ENCODE measurements around the gene DONSON.

The DONSON gene

DNA sequence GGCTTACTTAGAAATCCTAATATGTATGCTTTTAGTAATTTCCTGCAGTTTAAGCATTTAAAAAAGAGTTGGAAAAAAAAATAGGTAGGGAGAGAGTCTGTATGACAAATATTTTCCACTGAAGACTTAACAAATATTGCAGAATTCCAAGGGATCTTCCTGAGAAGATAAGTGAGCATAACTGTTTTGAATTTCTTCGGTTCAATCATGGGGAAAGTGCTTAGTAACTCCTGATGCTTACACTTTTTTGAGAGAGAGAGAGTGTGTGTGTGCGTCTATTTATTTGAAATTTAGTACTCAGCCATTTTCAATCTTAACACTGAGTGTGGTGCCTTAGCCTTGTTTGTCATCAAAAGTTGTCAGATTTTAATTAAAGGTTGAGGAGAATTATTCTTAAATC is 27.1 kb downstream of the DONSON start:
- no peak for DNase-seq

DNA sequence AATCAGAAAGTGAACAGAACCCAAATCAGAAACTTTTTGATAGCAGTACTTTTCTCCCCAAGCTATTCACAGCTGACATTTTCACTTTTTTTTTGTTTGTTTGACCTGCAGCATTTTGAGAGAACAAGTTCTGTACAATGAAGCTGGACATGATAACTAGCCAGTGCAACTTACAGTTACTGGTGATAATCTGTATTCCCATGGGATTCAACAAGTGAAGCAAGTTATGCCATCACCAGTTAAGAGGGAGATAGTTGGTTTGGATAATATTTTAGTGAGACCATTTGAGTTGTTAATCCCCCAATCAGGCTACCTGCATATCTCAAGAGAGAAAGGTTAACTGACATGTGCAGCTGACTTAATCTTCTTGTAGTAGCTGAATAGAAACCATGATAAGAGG is 27.5 kb downstream of the DONSON start:
- DNase-seq: no peak

DNA sequence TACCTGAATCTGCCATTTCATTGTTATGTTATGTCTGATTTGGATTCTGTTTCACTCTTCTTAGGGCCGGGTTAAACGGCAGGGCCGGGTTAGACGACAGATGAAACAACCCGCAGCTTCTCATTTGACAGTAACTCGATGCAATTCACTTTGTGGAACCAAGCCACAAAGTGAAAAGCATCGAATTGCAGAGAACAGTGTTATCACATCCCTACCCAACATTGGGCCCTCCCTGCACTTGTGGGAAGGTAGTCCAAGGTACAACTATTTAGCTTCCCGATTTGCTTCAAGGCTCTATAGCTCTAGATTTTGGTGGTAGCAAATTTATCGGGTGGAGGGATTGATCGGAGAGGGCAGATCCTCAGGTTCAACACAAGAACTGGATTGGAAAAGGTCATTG is 28.7 kb downstream of the DONSON start:
- DNase-seq: no peak

DNA sequence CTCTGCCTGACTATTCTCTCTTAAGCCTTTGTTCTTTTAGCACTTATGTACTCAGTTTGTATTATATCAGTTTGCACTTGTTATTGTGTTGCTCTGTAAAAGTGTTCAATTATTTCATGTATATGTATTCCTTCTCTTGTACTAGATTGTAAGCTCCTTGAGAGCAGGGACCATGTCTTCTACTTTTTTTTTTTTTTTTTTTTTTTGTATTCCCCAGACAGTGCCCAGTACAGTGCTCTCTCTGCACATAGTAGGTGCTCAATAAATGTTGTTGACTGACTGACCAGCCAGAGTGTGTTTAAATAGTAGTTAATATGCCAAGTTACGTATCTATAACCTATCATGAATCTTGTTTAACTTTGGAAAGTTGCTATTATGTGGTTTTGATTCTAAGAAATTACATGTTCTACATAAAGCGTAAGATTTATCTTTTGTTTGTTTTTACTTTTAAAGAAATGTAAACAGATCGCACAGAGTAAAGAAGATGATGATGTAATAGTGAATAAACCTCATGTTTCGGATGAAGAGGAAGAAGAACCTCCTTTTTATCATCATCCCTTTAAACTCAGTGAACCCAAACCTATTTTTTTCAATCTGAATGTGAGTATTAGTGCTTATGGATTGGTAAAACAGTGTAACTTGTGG is 29.6 kb downstream of the DONSON start:
- DNase-seq: no peak

DNA sequence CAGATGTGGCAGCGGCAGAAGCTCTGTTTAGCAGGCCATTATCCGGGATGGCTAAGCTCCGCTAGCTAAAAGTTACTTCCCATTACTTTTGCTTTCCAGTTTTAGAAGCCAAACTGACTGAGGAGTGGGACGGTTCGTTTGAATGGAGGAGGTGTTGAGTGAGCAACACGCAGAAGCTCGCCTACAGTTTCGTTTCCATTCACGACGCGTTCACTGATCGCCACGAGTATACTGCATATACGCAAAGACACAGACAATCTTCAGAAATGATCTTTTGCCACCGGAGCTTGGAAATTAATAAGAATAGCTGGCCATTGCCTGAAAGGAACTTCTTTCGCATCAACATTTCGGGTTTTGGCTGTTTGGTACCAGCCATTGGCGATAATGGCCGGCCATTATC is 31.0 kb downstream of the DONSON start:
- DNase-seq: no peak

DNA sequence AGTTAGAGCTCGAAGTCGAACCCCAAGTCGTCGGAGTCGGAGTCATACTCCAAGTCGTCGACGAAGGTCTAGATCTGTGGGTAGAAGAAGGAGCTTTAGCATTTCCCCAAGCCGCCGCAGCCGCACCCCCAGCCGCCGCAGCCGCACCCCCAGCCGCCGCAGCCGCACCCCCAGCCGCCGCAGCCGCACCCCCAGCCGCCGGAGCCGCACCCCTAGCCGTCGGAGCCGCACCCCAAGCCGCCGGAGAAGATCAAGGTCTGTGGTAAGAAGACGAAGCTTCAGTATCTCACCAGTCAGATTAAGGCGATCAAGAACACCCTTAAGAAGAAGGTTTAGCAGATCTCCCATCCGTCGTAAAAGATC is 33.5 kb downstream of the DONSON start:
- DNase-seq: no peak

DNA sequence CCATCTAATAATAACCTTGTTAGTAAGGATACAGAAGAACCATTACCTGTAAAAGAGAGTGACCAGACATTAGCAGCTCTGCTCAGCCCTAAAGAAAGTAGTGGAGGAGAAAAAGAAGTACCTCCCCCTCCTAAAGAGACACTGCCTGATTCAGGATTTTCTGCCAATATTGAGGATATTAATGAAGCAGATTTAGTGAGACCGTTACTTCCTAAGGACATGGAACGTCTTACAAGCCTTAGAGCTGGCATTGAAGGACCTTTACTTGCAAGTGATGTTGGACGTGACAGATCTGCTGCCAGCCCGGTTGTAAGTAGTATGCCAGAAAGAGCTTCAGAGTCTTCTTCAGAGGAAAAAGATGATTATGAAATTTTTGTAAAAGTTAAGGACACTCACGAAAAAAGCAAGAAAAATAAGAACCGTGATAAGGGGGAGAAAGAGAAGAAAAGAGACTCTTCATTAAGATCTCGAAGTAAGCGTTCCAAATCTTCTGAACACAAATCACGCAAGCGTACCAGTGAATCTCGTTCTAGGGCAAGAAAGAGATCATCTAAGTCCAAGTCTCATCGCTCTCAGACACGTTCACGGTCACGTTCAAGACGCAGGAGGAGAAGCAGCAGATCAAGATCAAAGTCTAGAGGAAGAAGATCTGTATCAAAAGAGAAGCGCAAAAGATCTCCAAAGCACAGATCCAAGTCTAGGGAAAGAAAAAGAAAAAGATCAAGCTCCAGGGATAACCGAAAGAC is 34.1 kb downstream of the DONSON start:
- no peak for DNase-seq

DNA sequence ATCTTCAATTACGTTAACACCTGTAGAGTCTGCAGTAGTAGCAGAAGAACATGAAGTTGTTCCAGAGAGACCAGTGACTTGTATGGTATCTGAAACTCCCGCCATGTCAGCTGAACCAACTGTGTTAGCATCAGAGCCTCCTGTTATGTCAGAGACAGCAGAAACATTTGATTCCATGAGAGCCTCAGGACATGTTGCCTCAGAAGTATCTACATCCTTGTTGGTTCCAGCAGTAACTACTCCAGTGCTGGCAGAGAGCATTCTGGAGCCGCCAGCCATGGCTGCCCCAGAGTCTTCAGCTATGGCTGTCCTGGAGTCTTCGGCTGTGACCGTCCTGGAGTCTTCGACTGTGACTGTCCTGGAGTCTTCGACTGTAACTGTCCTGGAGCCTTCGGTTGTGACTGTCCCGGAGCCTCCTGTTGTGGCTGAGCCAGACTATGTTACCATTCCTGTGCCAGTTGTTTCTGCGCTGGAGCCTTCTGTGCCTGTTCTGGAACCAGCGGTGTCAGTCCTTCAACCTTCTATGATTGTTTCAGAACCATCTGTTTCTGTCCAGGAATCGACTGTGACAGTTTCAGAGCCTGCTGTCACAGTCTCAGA is 35.4 kb downstream of the DONSON start:
- no peak for DNase-seq

DNA sequence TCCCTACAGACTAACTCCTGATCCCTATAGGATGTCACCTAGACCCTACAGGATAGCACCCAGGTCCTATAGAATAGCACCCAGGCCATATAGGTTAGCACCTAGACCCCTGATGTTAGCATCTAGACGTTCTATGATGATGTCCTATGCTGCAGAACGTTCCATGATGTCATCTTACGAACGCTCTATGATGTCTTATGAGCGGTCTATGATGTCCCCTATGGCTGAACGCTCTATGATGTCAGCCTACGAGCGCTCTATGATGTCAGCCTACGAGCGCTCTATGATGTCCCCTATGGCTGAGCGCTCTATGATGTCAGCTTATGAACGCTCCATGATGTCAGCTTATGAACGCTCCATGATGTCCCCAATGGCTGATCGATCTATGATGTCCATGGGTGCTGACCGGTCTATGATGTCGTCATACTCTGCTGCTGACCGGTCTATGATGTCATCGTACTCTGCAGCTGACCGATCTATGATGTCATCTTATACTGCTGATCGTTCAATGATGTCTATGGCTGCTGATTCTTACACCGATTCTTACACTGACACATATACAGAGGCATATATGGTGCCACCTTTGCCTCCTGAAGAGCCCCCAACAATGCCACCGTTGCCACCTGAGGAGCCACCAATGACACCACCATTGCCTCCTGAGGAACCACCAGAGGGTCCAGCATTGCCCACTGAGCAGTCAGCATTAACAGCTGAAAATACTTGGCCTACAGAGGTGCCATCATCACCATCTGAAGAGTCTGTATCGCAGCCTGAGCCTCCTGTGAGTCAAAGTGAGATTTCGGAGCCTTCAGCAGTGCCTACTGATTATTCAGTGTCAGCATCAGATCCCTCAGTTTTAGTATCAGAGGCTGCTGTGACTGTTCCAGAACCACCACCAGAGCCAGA is 36.1 kb downstream of the DONSON start:
- no peak for DNase-seq

DNA sequence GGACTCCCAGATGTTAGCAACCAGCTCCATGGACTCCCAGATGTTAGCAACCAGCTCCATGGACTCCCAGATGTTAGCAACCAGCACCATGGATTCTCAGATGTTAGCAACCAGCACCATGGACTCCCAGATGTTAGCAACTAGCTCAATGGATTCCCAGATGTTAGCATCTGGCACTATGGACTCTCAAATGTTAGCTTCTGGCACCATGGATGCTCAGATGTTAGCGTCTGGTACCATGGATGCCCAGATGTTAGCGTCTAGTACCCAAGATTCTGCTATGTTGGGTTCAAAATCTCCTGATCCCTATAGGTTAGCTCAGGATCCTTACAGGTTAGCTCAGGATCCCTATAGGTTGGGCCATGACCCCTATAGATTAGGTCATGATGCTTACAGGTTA is 36.8 kb downstream of the DONSON start:
- DNase-seq: no peak

DNA sequence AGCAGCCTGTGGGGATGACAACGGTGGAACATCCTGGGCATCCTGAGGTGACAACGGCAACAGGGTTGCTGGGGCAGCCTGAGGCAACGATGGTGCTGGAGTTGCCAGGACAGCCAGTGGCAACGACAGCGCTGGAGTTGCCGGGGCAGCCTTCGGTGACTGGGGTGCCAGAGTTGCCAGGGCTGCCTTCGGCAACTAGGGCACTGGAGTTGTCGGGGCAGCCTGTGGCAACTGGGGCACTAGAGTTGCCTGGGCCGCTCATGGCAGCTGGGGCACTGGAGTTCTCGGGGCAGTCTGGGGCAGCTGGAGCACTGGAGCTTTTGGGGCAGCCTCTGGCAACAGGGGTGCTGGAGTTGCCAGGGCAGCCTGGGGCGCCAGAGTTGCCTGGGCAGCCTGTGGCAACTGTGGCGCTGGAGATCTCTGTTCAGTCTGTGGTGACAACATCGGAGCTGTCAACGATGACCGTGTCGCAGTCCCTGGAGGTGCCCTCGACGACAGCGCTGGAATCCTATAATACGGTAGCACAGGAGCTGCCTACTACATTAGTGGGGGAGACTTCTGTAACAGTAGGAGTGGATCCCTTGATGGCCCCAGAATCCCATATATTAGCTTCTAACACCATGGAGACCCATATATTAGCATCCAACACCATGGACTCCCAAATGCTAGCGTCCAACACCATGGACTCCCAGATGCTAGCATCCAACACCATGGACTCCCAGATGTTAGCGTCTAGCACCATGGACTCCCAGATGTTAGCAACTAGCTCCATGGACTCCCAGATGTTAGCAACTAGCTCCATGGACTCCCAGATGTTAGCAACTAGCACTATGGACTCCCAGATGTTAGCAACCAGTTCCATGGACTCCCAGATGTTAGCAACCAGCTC is 37.5 kb downstream of the DONSON start:
- no peak for DNase-seq

DNA sequence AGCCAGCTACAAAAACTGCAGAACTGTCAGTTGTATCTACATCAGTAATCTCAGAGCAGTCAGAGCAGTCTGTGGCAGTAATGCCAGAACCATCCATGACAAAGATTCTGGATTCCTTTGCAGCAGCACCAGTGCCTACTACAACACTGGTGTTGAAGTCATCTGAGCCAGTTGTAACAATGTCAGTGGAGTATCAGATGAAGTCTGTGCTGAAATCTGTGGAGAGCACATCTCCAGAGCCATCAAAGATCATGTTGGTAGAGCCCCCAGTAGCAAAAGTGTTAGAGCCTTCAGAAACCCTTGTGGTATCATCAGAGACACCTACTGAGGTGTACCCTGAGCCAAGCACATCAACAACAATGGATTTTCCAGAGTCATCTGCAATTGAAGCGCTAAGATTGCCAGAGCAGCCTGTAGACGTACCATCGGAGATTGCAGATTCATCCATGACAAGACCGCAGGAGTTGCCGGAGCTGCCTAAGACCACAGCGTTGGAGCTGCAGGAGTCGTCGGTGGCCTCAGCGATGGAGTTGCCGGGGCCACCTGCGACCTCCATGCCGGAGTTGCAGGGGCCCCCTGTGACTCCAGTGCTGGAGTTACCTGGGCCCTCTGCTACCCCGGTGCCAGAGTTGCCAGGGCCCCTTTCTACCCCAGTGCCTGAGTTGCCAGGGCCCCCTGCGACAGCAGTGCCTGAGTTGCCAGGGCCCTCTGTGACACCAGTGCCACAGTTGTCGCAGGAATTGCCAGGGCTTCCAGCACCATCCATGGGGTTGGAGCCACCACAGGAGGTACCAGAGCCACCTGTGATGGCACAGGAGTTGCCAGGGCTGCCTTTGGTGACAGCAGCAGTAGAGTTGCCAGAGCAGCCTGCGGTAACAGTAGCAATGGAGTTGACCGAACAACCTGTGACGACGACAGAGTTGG is 38.4 kb downstream of the DONSON start:
- no peak for DNase-seq

DNA sequence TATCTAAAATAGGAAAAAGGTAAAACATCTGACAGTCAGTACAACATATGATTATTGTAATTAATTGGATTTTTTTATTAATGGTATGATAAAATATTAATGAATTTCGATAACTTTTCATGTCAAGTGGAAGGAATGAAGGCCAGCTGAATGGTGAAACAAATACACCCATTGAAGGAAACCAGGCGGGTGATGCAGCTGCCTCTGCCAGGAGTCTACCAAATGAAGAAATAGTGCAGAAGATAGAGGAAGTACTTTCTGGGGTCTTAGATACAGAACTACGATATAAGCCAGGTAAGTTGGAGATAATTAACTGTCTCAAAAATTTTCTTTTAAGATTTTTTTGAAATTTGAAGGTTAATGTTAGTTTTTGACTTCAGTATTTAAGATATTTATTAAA is 42.4 kb downstream of the DONSON start:
- DNase-seq: peak; percentile 57 to 70

DNA sequence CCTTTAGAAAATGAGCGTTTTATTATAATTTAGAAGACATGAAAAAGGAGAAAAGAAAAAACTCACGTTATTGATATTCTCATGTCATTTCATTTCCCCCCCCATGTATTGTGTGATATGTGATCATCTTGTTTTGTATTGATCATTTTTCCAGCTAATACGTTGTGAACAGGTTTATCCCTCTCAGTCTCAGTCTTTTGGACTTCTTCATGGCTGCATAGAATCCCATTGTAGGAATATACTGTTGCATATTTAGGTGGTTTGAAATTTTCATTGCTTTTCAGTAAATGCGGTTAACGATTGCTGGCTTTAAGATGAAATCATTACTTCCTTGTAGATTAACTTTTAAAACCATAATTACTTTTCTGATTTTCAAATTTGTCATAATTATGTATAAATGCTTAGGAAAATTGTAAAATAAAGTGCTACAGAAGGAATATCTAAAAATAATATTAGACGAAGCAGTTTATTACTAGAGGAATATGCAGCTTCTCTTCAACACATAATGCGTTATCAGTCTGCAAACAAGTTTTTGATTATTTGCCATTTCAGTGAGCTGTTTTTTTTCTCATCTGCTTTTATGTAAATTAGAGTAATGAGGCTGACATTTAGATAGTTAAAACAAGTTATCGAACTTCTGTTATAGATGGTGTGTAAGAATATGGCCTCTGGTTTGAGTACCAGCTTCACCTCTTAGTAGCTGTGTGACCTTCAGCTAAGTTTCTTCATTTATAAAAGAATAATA is 43.9 kb downstream of the DONSON start:
- DNase-seq: no peak

DNA sequence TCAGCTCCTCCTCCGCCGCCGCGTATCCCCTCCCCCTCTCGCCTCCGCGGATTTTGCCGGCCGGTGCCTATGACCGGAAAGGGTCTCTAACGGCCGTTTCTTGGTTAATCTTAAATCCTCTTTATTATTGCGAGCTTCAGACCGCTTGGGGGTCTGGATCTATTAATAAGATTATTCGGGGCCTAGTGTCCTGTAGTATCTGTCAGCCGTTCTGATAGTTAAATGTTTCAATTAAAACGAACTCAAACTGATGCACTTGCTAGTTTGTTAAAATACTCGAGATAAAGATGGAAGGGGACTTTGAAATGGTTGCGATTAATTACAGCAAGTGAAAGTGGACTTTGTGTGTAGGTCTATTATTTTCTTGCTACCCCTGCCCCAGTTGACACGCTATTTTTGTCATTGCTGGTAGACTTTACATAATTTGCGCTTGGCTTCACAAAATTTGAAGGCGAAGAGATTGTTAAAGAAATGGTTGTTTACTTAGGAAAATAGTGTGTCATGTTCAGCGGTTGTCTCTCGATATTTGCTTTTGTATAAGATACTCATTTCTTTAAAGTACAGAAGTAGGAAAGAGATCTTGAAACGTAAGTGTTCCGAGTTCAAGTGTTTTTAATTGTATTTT is 44.9 kb downstream of the DONSON start:
- peak in 1 of 2 experiments; percentile 44 for DNase-seq

DNA sequence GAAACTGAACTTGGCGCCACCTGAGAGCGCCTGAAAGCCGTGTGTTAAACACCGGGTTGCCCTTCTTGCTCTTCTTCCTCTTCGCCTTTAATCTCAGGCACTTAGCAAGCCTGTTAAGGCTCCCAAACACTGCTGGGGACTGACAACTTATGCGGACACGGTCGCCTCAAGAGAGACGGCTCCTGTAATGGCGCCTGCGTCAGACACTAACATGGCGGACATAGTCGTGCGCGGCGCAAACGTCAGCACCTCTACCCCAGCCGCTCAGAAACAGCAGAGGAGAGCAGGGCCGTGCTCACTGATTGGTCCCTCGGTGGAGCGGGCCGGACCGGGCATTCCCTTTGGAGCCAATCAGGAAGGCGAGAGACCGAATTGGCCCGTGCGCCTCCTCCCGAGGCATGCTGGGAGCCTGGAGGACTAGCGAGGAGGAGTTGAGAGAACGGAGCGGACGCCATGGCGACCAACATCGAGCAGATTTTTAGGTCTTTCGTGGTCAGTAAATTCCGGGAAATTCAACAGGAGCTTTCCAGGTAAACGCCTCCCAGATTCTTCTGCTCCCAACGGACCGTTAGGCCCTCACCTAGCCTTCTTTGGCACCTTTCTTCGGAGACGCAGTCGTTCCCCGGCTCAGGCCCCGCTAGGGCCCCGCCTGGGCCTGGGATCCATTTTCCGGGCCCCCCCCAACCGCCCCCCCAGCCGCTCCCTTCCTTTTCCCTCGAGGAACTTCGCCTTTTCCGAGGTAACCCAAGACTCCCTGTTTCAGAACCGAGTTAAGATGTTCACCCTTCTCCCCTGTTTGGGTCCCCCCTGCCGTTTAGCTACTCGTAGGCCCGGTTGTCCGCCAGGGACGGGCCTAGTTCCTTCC is 45.6 kb downstream of the DONSON start, which contains the start of gene SON:
Gene SON (plus strand): TSS at position 399 of the 865 bp plus-strand sequence. CDS start 55 bp downstream, at position 454.
- DNase-seq: peak; percentile 98

DNA sequence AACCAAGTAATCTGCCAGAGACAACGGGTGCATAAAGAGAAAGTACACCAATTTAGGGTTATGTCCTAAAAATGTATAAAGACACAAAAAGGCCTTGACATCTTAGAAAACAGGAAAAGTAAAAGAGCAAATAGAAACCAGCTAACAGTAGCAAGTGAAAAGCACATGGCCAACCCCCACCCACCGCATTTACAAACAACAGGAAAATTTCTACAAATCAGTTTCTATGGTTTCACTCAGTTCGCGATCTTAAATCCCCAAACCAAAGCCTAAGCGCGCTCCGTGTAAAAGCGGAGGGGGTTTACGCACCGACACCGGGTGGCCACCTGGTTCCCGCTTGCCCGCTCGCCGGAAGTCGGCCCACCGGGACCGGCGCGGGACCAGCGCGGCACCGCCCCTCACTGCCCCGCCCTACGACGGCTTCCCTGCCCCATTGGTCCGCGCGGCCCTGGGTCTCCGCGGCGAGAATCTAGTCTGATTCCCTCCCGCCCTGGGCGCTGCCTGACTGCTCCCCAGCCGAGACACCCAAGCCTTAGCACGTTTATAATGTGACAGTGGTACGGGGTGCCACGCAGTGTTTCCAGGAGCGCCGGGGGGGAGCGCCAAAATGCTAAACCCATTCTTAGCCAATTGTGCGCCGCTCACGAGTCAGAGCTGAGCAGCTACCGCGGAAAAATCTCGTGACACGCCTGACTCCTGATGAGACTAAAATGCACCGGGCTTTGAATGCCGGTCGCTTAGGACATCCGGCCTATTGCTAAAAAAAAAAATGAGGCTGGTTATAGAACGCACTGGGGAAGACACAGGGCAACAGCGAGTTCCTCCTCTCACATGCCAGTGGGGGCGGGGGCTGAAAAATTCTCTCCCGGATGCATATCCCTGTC is 46.5 kb downstream of the DONSON start, which contains the start of gene GART:
Gene GART (minus strand): TSS at position 362 of the 884 bp plus-strand sequence. CDS start 2,802 bp downstream, outside the sequence.
- DNase-seq: peak; percentile 69 to 77
